ENCODE measurements around the gene NTM. TPM values are rescaled to one million over a fixed set of nuclear protein-coding genes. Genes with fewer than 3 reads are reported as not detected.

The NTM gene
- total and polyA plus RNA-seq, 8 donors = 0.04 to 4.4 (median 0.50) TPM

DNA sequence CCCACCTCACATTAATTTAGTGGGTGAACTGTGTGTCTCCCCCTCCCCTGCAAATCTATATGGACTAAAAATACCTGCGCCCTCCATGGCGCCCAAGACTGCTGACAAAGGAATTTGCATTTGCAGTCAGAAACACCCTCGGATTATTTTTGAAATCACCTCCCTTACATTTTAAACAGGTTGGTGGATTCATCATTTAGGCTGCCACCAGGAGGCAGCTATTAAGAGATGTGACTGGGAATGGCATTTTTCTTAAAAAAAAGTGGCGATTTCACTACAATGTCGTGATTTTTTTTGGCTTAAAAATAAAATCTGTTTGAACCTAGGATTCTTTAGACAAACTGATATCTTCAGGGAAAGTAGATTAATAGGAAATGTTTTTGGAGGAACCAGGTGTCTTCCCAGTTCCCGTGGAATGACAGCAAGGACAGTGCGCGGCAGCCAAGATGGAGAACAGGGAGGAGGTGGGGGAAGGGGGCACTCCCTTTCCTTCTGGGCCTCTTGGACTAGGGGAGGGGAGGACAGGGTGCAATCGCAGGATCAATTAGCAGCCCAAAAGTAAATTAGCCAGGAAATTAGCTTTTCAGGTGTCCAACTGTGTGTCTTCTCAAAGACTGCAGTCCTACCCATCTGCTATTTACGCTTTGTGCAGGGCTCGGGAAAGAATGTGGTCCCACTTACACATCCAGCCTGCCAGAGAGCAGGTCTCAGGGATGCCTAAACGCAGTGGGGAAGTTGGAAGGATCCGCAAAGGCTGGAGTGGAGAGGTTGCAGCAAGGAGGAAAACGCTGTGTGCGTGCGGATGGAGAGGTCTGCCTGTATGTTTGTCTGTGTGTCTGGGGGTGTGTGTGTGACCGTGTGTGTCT is 496.4 kb downstream of the NTM start:
- FAIRE-seq (no peak), DNase-seq (no peak), ATAC-seq (no peak)
- intact Hi-C loops (cut with DNase I) = loop anchor here in 2 of 3 donors (5.0 to 10.0 kb wide), 2 partner anchors 158 to 166 kb away; no protein-coding TSS in a partner anchor
- WGBS, 2 donors = 62 to 70% methylated on average over 17 of the region's 17 CpGs
- TF ChIP-seq, protein P1, sequence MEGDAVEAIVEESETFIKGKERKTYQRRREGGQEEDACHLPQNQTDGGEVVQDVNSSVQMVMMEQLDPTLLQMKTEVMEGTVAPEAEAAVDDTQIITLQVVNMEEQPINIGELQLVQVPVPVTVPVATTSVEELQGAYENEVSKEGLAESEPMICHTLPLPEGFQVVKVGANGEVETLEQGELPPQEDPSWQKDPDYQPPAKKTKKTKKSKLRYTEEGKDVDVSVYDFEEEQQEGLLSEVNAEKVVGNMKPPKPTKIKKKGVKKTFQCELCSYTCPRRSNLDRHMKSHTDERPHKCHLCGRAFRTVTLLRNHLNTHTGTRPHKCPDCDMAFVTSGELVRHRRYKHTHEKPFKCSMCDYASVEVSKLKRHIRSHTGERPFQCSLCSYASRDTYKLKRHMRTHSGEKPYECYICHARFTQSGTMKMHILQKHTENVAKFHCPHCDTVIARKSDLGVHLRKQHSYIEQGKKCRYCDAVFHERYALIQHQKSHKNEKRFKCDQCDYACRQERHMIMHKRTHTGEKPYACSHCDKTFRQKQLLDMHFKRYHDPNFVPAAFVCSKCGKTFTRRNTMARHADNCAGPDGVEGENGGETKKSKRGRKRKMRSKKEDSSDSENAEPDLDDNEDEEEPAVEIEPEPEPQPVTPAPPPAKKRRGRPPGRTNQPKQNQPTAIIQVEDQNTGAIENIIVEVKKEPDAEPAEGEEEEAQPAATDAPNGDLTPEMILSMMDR (IDR thresholded peaks at IDR 0.05) = no peak
- Histone ChIP-seq H3K4me1 (no peaks in the 10 kb centered on the region), H3K4me3 (no peak overlapping the region), H3K36me3 (no peaks in the 10 kb centered on the region), H3K27me3 (no peaks in the 10 kb centered on the region), H3K9me3 (no peaks in the 10 kb centered on the region), H3K27ac (no peak overlapping the region)

DNA sequence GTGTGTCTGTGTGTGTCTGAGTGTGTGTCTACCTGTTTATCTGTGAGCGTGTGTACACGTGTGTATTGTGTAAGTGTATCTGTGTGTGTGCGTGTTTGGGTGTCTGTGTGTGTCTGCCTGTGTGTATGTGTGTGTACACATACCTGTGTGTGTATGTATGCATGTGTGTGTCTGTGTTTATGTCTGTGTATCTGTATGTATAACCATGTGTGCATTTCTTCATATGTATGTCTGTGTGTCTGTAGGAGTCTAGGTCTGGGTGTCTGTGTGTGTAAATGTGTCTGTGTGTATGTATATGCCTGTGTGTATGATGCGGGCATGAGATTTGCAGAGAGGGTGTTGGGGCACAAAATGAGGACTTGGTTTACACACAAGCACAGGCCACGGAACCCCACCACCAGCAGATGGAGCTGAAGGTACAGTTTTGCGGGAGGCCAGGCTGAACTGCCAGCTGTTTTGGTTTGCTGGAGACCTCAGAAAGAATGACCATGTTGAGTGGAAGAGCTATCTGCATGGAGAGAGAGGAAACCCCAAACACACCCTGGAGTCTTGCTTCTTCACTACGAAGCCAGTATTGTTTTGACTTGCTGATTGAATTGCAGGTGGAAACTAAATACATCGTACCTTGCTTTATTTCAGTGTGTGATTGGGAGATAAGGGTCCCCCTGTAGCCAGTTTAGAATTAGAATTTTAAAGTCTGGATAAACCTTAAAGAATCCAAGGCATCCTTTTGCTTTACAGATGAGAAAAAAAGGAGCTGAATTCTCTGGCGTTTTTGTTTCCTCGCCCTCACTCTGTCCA is 497.2 kb downstream of the NTM start:
- Histone ChIP-seq H3K27me3 (no peaks in the 10 kb centered on the region), H3K27ac (no peak overlapping the region), H3K36me3 (no peaks in the 10 kb centered on the region), H3K4me3 (no peak overlapping the region), H3K4me1 (no peaks in the 10 kb centered on the region), H3K9me3 (no peaks in the 10 kb centered on the region)
- ATAC-seq (peak; percentile 50 to 90 (median 85)), FAIRE-seq (no peak), DNase-seq (peak; percentile 33 to 79 (median 61))
- TF ChIP-seq, protein P1 (IDR thresholded peaks at IDR 0.05) = peak; percentile 31 to 63 (median 50)
- WGBS, 2 donors = 34 to 43% methylated on average over 10 of the region's 10 CpGs
- intact Hi-C loops (cut with DNase I) = loop anchor here in 2 of 3 donors (5.0 to 10.0 kb wide), 2 partner anchors 157 to 165 kb away; no protein-coding TSS in a partner anchor

DNA sequence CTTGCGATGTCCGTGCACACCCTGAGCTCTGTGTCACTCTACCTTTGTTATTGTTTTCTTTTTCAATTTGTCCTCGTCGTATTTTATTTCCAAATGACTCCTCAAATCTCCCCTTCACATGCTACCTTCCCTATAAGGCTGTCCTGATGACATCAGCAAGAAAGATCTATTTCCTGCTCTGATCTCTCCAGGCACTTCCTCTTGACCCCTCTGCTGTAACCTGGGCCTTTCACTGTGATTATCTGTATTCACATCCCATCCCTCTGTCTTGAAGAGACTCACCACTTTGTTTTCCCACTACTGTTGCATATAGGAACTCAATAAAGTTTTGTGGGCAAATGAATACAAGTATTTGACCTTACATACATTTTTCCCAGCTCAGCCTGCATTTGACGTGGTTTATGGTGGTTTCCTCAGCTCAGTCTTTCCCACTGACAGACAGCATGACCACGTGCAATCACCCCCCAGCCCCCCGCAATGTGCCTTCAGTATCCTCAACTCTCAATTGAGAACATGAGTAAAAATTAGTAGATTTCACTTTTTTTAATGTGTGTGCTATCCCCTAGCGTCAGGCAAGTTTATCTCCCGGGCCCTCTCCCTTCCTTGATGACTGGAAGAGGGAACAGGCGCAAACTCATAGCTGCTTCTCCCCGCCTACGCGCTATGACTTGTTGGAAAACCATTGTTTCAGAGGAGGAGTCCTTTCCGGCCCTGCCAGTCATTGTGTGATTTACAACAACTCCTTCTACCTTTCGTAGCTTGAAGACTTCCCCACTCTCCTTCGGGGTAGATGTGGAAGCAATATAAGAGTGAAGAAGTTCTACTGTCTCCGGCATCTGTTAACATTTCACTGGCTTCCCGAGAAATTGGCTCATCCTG is 498.5 kb downstream of the NTM start:
- no peak for FAIRE-seq
- 77 to 81% methylated on average over 18 of the region's 18 CpGs for WGBS, 2 donors
- H3K36me3 ChIP-seq = no peaks in the 10 kb centered on the region
- no peaks in the 10 kb centered on the region for H3K4me1 ChIP-seq
- H3K9me3 ChIP-seq = no peaks in the 10 kb centered on the region
- no peak overlapping the region for H3K27ac ChIP-seq
- ATAC-seq = no peak
- TF ChIP-seq, protein P1 (IDR thresholded peaks at IDR 0.05) = no peak
- intact Hi-C loops (cut with DNase I) = loop anchor here in 2 of 3 donors (5.0 to 10.0 kb wide), 2 partner anchors 156 to 163 kb away; no protein-coding TSS in a partner anchor
- no peak overlapping the region for H3K4me3 ChIP-seq
- DNase-seq = no peak
- no peaks in the 10 kb centered on the region for H3K27me3 ChIP-seq

DNA sequence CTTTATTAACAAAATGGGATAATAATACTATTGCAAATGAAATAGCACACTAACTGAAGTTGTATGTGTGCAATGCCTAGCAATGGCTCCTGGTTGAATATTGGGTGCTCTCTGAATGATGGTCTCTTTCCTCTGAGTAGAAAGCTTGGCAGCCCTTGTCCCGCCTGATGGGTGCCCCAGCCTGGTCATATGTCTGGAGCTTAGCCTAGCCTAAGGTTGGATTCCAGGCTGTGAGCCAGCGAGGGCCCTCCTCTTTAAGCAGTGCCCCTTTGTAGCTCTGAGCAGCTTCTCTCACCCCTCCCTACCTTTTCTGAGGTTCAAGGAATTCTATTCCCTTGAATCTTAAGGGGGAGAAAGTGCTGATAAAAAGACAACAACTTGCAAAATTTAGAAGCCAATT is 499.9 kb downstream of the NTM start:
- no peak for DNase-seq
- WGBS, 2 donors = 75 to 77% methylated on average over 2 of the region's 2 CpGs

More for the DNA sequence above, 499.9 kb downstream of the NTM start:
- TF ChIP-seq, protein P1 (IDR thresholded peaks at IDR 0.05) = no peak
- no peaks in the 10 kb centered on the region for H3K36me3 ChIP-seq
- no peak overlapping the region for H3K4me3 ChIP-seq
- H3K27ac ChIP-seq = no peak overlapping the region
- ATAC-seq (no peak), FAIRE-seq (no peak)
- H3K27me3 ChIP-seq = no peaks in the 10 kb centered on the region
- H3K4me1 ChIP-seq = no peaks in the 10 kb centered on the region
- intact Hi-C loops (cut with DNase I) = no loop called here
- H3K9me3 ChIP-seq = no peaks in the 10 kb centered on the region
